Stimulated activated CD8-positive, alpha-beta memory T cell treated with anti-CD3 and anti-CD28 coated beads, Interleukin-12 subunit alpha, Interleukin-12 subunit beta, amount 100 ng/mL, for 4 hours (primary cell): ENCODE results near the gene TET3.

ENCODE experiments used
- DNase-seq: peaks from one replicate; pipeline ENCODE4 v3.0.0-alpha.2; 2020; ENCODE audit warnings: low read depth

TET3 gene

GRCh38 chr2:73964223-73964622, 20.5 kb upstream of the TET3 start:
- no peak for DNase-seq

DNA sequence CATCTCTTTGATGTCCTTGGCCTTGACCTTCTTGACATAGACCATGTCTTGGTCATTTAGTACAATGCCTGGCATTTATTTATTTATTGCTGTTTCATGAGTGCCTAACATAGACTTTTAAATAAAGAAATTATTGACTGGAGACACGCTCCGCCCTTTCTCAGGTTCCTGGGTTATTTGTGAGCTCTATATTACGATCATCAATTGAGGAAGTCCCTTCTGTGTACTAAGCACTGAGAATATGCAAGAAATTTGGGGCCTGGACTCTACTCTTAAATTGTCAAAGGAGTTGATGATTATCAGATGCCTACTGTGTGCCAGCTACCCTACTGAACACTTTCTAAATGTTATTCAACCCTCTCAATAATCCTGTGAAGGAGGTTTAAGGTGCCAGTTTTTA, 19.7 kb upstream of the TET3 start:
- no peak for DNase-seq

DNA sequence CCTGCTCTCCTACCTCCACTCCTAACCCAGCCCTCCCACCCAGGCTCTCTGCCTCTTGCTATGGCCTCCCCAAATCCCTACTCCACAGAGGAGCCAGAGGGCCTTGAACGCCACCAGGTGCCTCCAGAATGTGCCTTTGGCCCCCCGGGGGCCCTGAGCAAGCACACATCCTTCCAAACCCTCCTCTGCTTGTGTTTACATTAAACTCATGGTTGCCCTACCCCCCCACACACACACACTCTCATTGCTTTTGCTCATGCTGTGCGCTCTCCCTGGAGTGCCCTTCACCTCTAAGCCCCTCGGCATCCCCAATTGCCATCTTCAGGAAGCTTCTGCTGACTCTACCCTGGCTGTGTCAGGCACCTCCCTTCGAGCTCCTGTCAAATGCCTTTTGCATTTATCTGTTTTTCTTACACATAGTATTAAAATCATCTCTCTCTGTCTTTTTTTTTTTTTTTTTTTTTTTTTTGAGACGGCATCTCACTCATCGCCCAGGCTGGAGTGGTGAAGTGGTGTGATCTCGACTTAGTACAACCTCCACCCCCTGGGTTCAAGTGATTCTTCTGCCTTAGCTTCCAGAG, 16.3 kb upstream of the TET3 start:
- DNase-seq, result no peak

DNA sequence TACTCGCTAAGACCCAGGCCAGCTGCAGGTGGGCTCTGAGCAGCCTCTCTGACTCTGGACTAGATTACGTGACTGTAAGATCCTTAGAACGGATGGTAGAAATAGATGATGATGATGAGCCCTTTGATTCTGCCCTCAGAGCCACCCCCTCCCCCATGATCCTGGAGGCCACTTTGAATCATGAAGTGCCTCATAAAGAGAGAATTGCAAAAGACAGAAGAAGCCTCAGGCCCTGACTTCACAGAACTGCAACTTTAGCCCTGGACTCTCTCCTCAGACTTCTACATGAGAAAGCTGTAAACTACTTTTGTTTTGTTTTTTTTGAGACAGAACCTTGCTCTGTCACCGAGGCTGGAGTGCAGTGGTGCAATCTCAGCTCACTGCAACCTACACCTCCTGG, 15.4 kb upstream of the TET3 start:
- DNase-seq, result no peak

DNA sequence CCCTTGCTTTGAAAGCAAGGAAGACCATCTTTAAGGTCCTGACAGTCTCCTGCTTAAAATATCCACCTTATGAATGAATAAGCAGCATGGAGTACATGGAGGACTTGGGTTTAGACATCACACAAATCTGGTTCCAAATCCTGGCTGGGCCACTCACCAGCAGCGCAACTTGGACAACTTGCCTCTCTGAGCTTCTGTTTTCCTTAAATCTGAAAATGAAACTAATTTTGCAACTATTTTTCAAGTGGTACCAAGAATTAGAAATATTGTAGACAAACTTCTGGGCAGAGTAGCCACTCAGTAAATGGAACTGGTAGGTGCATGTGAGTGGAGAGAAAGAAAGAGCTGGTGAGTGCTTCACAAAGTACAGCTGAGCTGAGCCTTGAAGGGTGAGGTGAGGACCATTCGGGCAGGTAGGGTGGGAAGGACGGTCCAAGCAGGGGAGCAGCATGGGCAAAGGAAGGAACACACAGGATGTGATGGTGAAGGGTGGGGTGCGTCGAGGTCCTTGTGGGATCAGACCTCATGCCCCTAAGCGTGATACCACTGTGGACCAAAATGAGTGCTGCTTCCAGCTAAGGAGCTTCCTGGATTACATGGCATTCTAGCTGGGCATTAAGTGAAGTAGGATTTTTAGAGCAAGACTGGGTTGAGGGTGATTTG, 14.4 kb upstream of the TET3 start:
- no peak for DNase-seq

GRCh38 chr2:73970850-73971471, 13.7 kb upstream of the TET3 start:
- no peak for DNase-seq

DNA sequence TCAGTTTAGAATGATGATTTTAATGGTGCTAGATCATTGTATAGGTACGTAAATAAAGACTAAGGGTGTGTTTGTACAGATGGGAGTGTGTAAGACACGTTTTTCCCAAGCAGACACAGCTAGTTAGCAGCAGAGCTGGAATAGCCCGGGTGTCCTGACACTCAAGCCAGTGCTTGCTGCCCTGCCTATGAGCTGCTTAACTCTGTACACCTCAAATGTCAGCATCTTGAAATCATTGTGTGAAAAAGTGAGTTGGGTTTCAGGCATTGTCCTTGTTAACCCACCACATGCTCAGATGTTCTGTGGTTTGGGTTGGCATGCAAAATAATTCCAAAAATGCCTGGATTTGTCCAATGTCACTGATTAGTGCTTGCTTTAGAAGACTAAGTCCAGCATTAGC, 13.0 kb upstream of the TET3 start:
- DNase-seq, result no peak

- DNase-seq, result no peak
These were observed 11.9 kb upstream of the TET3 start for GRCh38 chr2:73972846-73973245.

- DNase-seq, result no peak
These were observed 9.0 kb upstream of the TET3 start for GRCh38 chr2:73975731-73976130.

DNA sequence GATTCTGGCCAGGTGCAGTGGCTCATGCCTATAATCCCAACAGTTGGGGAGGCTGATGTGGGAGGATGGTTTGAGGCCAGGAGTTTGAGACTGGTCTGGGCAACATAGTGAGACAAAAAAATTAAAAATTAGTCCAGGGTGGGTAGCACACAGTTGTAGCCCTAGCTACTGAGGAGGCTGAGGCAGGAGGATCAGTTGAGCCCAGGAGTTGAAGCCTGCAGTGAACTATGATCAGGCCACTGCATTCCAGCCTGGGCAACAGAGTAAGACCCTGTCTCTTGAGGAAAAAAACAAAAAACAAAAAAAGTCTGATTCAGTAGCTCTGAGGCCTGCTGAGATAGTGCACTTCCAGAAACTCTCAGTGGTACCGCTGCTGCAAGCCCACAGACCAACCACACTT, 7.9 kb upstream of the TET3 start:
- DNase-seq, result no peak

GRCh38 chr2:73977466-73977865, 7.2 kb upstream of the TET3 start:
- no peak for DNase-seq

- DNase-seq, result no peak
These were observed 5.7 kb upstream of the TET3 start for GRCh38 chr2:73979021-73979420.

- DNase-seq, result no peak
These were observed 5.0 kb upstream of the TET3 start for GRCh38 chr2:73979686-73980085.

GRCh38 chr2:73980566-73980965, 4.1 kb upstream of the TET3 start:
- DNase-seq, result no peak

DNA sequence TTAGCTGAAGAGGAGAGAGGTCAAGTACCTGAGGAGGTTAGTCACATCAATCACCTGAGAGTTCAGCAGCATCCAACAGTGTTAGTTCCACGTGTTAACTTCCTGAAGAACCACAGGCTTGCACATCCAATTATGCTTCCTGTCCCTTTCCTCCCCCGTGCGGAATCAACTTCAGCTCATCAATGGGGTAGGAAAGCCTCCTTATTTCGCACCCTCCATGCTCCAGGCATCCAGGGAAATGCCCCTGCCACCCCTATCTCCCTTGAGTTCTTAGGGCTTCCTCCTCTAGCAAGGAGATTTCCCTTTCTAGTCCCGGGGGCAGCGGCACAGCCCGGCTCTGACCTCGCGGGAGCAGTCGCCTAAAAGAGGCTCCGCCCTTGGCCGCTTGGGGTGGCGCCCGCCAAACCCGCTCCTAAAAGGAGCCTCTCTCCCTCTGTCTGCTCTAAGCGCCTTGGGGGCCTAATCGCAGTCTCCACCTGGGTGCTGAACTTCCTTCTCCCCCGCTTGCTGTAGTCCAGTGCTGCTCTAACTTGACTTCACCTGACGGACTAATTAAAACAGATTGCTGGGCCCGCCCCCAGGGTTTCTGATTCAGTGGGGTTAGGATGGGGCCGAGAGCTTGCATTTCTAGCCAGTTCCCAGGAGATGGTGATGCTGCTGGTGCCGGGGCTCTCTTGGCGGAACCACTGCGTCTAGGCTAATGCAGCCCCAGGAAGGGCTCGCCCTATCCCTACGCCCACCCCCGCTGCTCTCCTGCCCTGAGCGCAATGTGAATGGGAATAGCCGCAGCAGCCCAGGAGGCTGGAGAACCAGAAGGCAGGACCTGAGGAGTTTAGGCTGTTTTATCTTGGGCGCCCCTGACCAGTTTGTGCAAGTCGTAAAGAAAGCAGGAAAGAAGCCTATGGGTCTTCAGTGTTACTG, 3.4 kb upstream of the TET3 start:
- DNase-seq, result no peak

- no peak for DNase-seq
These were observed 2.5 kb upstream of the TET3 start for GRCh38 chr2:73982140-73982617.

DNA sequence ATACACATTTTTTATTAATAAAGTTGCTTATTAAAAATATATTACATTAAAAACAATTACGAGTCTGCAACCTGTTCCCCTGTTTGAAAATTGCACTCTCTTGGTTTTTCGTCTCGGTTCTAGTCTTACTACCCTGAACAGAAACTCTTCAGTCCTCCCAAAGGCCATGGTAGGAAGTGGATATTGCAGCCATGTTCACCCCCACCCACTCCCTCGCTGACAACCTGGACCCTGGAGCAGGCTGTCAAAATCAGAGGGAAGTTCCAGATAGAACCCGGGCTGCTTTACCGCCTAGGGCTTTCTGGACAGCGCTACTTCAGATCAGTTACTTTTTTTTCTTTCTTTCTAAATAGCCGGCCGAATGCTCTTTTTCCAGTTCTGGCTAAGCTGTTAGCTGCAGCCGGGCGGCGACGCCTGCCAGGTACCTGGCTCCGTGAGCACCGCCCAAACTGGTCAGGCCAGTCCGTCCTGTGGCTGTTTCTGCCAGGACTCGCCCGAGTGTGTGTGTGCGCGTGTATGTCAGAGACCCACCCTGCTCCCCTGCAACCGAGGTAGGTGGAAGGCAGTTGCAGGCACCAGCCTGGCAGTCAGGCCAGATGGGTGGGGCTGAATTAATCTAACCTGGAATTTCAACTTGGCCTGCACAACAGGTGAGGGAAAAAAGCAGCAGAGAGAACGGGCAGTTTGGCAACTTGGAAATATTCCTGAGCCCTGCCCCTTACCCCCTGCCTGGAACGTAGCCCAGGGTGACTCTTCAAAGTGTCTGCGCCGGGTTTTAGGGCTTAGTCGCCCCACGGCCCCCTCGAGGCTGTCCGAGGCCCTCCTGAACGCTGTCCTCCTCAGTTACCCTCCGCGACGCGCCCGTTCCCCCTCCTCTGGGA, 1.1 kb upstream of the TET3 start:
- DNase-seq, result no peak

GRCh38 chr2:73984922-73985307, 205 bp downstream of the TET3 start:
- no peak for DNase-seq

GRCh38 chr2:73985308-73986084, 786 bp downstream of the TET3 start:
- peak; percentile 71 for DNase-seq

- DNase-seq, result no peak
These were observed 1.5 kb downstream of the TET3 start for GRCh38 chr2:73986085-73986681.
